22Rv1 (cell line): ENCODE data around the gene DNASE2B.

Experiments
- H3K27ac ChIP-seq: fragments of 450-650 bp; 2 replicates; pipeline ENCODE4 v1.5.1; 2017
- CTCF ChIP-seq: fragments of 450-650 bp; IDR thresholded peaks from 2 replicates; pipeline ENCODE4 v1.5.1; 2017; ENCODE audit warnings: mild to moderate bottlenecking
- ZFX ChIP-seq: fragments of 450-650 bp; IDR thresholded peaks from 2 replicates; pipeline ENCODE4 v1.6.1; 2017; ENCODE audit warnings: antibody characterized with exemption, borderline replicate concordance

The DNASE2B gene

DNA sequence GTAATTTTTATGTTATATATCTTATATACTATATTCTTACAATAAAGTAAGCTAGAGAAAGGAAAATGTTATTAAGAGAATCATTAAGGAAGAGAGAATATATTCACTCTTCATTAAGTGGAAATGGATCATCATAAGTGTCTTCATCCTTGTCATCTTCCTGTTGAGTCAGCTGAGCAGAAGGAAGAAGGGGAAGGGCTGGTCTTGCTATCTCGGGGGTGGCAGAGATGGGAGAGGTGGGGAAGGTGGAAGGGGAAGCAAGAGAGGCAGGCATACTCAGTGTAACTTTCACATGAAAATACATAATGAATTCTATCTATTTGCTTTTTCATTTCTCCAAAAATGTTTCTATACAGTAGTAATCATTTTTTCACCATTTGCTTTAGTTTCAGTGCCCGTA, 5.1 kb downstream of the DNASE2B start:
- TF ChIP-seq ZFX (no peak), CTCF (no peak)
- no peak overlapping the region for H3K27ac ChIP-seq

GRCh38 chr1:84406346-84406861, 8.1 kb downstream of the DNASE2B start:
- no peak overlapping the region for H3K27ac ChIP-seq
- TF ChIP-seq ZFX (no peak), CTCF (no peak)

DNA sequence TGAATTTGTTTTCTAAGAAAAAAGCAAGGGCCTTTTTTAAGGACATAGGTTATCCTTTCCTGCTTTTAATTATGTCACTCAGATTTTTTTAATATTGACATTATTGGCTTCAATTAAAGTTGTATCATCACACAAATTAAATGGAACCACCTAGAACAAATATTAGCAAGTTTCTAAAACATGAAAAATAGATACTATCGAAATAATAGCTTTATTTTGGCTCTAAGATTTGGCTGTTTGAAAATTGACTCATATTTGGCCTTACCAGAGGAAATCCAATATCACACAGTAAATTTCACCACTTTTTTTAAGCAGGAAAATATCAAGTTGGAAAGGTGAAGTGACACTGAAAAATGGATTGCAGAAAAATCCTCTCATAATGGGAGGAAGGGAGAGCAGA, 9.2 kb downstream of the DNASE2B start:
- H3K27ac ChIP-seq: no peak overlapping the region
- TF ChIP-seq ZFX (no peak), CTCF (no peak)

DNA sequence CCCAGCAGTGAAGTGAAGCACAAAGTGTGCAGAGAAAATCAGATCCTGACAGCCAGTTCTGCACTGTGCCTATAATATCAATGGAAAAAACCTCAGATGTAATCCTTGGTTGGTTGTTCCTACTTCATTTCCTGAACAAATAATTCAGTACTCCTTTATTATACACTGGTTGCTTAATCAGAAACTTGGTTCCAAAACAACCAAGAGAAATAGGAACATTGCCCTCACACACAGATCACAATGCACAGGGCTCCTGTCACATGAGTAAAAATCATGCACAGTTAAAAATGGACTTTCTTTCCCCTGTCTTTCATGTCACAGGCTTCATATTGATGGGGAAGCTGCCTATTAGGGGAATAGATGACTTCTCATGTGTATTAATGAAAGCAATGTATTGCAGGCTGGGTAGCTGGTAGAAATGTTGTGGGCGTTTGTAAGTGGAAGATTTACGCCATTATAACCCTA, 9.7 kb downstream of the DNASE2B start:
- H3K27ac ChIP-seq: no peak overlapping the region; the same call in 1 of the 2 replicates
- no peak for TF ChIP-seq CTCF
- TF ChIP-seq ZFX: no peak

- peak overlapping the region; percentile 65 for H3K27ac ChIP-seq
- TF ChIP-seq CTCF: no peak
- TF ChIP-seq ZFX: no peak
Observed at GRCh38 chr1:84409888-84410287, 11.6 kb downstream of the DNASE2B start.

DNA sequence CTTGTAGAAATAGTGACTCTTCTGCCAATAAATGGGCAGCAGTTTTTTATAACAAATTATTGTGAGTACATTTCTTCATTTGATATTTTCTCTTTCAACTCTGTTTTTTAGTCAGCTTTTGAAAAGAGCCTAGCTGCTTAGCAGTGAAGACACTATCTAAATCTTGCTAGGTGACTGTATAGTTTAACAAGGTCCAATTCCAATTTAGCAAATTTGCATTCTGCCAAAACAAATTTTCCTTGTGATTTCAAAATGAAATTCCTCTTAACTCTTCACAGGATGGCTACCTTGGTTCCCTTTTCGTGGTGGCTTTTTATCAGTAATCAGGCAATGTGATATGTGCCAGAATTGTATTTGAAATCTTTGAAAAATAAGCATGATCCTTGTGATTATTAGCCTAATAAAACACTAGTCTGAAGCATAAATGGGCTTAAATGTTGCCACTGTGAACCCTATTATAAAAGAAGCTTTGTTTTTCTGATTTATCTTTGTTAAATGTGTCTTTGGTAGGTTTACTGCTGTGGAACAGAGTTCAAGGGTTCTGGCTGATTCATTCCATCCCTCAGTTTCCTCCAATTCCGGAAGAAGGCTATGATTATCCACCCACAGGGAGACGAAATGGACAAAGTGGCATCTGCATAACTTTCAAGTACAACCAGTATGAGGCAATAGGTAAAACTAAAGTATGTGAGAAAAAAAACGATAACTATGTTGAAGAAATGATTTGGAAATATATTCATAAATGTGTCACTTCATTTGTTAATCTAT, 12.2 kb downstream of the DNASE2B start:
- H3K27ac ChIP-seq: peak overlapping the region; percentile 65
- no peak for TF ChIP-seq CTCF
- TF ChIP-seq ZFX: no peak

DNA sequence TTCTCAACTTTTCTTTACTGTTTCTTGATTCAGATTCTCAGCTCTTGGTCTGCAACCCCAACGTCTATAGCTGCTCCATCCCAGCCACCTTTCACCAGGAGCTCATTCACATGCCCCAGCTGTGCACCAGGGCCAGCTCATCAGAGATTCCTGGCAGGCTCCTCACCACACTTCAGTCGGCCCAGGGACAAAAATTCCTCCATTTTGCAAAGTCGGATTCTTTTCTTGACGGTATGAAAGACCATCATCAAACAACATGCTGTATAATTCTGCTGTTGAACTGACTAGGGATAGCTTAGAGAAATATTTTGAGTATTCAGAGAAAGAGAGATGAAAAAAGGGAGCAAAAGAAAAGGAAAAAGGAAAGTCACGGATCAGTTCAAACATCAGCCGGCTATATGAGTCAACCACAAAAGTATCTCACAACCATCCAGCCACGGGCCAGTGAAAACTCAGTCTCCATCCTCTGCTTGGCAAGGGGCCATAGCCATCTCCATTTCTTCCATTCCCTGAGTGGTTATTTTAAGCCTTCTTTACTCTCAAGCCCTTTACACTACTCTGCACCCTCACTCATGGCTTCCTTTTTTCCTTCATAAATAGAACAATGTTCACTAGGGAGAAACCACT, 14.1 kb downstream of the DNASE2B start:
- H3K27ac ChIP-seq: no peak overlapping the region
- TF ChIP-seq ZFX (no peak), CTCF (no peak)
